ENCODE measurements around the gene DDX17.

Gene DDX17

DNA sequence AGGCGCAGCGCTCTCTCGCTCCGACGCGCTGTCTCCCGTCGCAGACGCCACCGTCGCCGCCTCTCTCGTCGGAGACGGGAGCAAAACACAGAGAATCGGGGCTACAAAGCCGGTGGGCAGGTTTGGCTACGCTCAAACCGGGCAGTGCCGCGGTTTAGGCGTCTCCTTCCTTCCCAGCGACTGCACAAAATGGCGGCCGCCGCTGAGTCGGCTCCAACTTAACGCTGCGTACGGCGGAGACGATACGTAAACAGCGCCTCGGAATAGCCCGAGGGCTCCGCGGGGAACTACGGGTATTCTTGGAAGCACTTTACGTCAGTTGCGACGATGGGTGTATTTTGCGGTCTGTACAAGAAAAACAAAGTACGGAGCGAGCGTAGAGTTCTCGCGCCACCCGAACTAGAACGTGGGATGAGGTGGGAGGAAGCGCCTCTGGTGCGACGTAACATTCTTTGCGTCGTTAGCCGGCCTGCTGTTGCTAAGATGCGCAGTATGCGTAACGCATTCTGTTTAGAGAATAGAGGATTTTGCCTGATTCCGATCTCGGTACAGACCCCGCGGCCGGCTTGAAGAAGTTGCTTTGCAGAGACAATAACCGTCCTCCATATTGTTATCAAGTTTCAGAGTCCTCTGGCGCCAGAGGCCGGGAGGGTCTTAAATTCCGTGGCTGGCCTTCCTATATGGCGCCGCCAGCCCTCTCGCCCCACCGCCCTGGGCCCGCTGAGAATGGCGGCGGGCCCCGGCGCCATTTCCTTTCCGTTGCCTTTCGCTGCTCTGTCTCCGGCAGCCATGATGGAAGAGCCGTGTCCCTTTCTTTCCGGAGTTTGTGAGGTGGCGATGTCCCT is at the start of gene DDX17:
TSS of gene DDX17 (minus strand) at position 194 of the 845 bp plus-strand sequence.
- peak; percentile 82 to 96 for DNase-seq (ENCODE audit: low read depth in 2 of 2)

DNA sequence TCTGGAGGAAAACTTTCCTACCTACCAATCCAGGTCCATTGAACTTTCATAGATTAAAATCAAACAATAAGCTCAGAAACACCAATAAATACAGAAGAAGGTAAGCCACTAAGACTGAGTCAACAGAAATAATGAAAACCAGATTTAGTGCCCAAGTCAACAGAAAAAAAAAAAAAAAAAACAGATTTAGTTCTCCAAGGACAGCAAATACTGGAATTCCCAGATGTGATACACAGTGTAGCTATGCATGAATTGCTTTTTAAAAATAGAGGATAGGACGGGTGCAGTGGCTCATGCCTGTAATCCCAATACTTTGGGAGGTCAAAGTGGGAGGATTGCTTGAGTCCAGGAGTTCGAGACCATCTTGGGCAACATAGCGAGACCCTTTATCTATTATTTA is 48.2 kb upstream of the DDX17 start:
- no peak for DNase-seq (ENCODE audit: low read depth in 2 of 2)

GRCh38 chr22:38549101-38549894 is 43.2 kb upstream of the DDX17 start:
- DNase-seq (ENCODE audit: low read depth in 2 of 2), result no peak

DNA sequence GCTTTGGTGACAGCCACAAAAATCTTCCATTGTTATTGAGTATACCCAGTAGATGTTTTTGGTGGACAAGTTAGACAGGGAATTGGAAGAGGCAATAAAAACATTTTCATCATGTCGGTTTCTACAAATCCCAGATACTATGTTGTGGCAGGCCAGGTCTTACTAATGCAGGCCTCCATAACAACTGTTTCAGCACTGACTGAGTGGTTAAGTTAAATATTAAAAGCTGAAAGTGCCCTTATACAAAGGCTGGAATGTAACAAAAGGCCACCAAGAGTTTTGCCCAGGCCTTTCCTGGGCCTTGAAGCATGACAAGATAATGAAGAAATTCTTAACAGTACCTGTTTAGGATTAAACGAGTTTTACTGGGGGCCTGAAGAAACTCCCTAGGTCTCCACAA is 34.6 kb upstream of the DDX17 start:
- no peak for DNase-seq (ENCODE audit: low read depth in 2 of 2)

DNA sequence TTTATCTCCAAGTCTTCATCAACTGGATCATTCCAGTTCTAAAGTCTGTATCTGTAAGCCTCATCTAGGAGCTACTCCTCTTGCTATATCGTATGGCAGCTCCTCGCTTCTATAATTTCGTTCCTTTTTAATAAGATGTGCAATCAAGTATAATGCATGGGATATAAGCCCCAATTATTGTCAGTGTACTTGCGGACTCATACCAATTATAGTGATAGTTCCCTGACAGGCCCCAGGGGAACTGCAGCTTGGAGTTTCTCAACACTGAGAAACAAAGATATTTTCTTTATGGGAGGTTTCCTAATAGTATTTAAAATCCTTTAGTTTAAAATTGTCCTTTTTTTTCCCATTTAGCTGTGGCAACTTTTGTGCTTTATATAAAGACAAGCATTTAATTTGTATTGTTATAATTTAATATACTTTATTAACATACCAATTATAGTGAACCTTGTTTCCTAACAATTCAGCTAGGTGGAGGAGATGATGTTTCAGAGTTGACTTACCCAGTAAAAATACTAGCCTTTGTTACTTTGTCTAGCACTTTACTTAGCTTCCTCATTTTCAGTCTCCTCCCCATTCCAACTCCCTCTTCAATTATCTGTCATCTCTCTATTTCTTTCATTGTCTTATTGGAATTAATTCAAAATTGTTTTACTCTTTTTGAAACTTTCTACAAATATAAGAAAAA is 25.3 kb upstream of the DDX17 start:
- DNase-seq (ENCODE audit: low read depth in 2 of 2), result no peak

GRCh38 chr22:38524429-38524828 is 18.3 kb upstream of the DDX17 start:
- DNase-seq (ENCODE audit: low read depth in 2 of 2), result no peak

DNA sequence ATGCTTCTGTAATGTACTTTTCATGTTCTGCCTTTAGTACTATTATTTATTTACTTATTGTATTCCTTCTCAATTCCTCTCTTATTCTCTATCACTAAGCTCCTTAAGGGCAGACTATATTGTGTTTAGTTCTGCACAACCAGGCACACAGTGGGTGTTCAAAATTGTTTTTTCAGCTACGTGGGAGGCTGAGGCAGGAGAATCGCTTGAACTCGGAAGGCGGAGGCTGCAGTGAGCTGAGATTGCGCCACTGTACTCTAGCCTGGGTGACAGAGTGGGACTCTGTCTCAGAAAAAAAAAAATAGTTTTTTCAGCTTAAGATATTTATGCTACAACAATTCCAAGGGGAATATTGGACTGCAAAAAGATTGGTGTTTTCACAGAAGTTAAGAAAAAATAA is 17.4 kb upstream of the DDX17 start:
- DNase-seq (ENCODE audit: low read depth in 2 of 2), result no peak

DNA sequence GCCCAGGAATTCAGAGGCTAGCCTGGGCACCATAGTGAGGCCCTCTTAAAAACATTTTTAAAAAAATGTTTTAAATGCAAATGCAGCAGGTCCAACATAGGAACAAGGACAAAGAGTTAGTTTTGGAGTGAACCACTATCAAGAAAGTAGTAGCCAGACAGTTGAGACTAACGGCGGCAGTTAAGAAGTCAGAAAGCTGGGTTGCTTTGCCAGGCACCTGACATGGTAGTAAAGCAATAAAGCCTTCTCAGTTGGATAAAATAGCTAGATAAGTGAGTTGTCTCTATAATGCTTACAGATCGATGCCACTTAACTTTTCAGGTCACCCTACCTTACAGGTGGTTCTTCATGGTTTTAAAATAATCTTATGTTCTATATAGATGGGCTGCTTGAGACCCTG is 16.9 kb upstream of the DDX17 start:
- DNase-seq (ENCODE audit: low read depth in 2 of 2), result no peak

DNA sequence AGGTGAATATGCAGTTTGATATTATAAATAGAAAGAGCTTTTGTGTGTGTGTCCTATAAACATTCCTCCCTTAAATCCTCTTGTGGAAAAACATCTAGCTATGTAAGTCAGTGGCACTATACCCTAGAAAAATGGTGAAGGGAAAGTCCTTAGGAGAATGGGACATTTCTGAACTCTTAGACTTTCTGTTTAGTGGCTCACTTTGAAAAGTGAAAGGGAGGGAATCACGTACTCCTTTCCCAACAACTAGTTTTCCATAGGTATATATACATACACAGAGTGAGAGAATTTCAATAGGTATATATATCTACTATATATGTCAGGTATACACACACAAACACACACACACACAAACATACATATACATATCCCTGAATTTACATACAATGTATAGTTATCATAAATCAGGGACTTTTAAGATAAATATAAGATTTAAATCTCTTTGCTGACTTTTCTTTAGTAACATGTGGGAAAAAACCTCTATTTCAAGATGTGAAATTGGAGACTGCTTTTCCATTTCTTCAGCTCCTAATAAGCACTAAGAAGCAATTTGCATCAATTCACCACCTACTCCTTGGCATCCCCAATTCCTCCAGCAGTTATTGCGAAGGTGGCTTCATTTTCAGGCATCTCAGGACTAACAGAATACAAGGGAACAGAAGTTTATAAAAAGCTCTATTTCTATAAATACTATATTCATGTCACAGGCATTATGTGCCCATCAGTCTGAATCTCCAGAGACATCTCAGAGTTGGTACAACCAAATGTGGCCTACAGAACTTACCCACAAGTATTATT is 13.5 kb upstream of the DDX17 start:
- DNase-seq (ENCODE audit: low read depth in 2 of 2), result no peak

GRCh38 chr22:38518620-38519019 is 12.5 kb upstream of the DDX17 start:
- no peak for DNase-seq (ENCODE audit: low read depth in 2 of 2)

DNA sequence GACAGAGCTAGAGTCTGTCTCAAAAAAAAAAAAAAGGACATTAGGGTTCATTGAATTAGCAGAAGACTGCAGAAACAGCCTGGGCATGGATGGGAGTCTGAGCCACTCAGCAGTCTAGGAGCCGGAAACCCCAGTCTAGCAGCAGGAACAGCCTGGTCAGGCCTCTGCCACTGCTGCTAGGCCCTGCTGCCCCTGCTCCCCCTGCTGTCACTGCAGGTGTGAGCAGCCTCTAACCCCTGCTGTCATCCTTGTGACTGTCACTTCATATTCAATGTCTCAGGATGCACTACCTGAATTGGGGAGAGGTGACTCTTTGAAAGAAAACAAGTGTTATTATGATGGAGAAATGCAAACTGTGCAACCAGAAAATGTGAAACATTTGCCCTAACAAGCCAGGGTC is 7.0 kb upstream of the DDX17 start:
- DNase-seq (ENCODE audit: low read depth in 2 of 2), result no peak

DNA sequence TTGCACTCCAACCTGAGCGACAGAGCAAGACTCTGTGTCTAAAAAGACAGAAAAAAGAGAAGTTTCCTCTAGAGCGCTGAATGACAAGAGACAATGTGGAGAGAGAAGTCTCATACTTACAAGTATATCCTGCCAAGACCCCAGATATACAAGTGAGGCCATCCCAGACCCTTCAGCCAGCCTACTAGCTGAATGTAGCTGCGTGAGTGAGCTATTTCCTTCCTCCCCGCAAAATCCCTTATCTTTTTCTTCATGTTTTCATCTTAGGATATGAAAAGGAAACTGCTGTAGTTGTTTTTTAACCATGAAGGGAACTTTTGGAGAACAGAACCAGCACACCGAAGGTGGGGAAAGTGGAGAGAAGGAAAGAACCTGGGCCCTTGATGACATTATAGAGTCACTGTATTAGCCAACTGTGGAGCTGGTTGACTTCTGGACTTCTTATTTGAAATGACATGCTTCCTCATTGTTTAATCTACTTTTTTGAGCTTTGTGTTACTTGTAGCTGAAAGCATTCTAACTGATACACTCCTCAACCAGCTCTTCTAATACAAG is 4.4 kb upstream of the DDX17 start:
- DNase-seq (ENCODE audit: low read depth in 2 of 2), result no peak

- DNase-seq (ENCODE audit: low read depth in 2 of 2), result peak; percentile 50 to 58
Measured at GRCh38 chr22:38505541-38506117, 482 bp downstream of the DDX17 start.

DNA sequence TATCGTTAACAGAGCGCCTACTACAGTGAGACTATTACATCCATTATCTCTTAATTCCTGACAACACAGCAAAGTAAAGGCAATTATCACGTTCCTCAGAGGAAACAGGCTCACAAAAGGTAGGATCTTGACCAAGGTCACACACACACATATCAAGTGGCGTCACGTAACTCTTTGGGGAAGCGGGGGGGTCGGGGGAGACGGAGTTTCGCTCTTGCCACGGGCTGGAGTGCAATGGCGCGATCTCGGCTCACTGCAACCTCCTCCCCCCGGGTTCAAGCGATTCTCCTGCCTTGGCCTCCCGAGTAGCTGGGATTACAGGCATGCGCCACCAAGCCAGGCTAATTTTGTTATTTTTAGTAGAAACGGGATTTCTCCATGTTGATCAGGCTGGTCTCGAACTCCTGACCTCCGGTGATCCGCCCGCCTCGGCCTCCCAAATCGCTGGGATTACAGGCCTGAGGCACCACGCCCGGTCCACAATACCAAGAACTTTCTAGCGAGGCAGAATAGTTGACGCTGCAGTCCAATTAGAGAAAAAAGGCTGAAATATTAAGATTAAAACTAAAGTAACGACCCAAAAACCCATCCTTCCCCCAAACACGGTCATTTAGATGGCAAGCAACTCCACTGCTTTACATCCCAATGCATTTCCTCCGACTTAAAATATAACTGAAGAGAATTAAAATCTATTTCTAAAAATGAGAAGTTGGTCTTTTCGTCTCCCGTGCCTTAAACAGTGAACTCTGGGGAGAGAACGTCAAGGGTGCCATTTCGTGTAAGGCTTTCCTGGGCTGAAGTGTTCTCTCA is 1.2 kb downstream of the DDX17 start:
- peak; percentile 26 to 47 for DNase-seq (ENCODE audit: low read depth in 2 of 2)

- no peak for DNase-seq (ENCODE audit: low read depth in 2 of 2)
Measured at GRCh38 chr22:38503021-38503420, 3.1 kb downstream of the DDX17 start.

DNA sequence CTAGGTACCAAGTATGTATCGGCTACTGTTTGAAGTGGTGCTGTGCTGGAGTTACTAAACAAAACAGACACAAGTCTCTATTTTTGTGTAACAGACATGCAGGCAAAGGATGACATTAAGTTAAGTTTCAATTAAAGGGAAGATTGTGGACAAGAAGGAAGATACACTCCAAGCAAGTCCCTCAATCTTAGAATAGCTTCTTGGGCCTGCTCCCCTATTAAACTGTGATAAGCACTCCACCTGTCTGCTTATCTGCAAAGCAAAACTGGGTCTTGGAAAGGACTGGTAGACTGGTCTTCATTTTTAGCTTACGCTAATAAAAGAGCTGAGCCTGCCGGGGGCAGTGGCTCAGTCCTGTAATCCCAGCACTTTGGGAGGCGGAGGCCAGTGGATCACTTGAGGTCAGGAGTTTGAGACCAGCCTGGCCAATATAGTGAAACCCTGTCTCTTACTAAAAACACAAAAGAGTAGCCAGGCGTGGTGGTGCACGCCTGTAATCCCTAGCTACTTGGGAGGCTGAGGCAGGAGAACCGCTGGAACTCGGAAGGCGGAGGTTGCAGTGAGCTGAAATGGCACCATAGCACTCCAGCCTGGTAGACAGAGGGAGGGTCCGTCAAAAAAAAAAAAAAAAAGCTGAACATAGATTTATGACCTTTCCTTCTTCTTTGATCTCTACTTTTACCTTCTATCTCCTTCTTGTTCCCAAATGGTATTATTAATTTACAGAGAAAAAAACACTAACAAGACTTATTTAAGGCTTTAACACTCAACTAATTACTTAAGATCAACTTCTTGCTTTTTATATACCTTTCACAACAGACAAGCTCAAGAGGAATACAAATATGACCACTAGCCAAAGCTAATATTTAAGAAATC is 4.1 kb downstream of the DDX17 start:
- DNase-seq (ENCODE audit: low read depth in 2 of 2), result no peak

- DNase-seq (ENCODE audit: low read depth in 2 of 2), result no peak
Measured at GRCh38 chr22:38497869-38498268, 8.2 kb downstream of the DDX17 start.

- no peak for DNase-seq (ENCODE audit: low read depth in 2 of 2)
Measured at GRCh38 chr22:38494939-38495338, 11.2 kb downstream of the DDX17 start.

- no peak for DNase-seq (ENCODE audit: low read depth in 2 of 2)
Measured at GRCh38 chr22:38494498-38494897, 11.6 kb downstream of the DDX17 start.

Data from stimulated activated CD4-positive, alpha-beta T cell treated with anti-CD3 and anti-CD28 coated beads, Interleukin-1b, Interleukin-23, amount 100 ng/mL, for 4 hours (primary cell).